ENCODE measurements around the gene GLIS1.

DNA sequence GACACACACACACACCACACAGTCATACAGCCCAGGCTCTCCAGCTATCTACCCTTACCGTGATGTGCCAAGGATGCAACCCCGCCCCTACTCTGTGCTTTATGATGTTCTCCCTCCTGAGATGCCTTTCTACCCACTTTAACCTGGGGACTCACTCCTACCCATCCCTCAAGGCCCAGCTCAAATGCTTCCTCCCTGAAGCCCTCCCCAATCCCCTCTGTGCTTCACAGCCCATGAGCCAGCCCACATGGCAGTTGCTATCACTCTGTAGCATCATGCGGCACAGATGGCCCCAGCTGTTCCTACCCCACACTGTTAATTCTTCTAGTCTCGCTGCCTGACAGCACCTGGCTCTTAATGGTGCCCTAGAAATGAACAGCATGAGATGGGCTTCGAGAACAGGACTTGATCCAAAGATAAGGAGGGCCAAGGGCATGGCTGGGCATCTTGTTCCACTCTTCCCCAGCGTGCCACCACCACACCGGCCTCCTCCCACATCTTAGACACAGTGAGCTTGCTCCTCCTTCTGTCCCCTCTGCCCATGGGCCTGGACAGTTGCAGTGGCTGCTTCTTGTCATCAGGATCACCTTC lies 109.8 kb downstream of the GLIS1 start:
- TF ChIP-seq LEF1 (IDR thresholded peaks at IDR 0.05; ENCODE audit: borderline replicate concordance): no peak
- no peak for TF ChIP-seq SP1 (IDR thresholded peaks at IDR 0.05)
- no peak for TF ChIP-seq ELF4 (IDR thresholded peaks at IDR 0.05)
- TF ChIP-seq CTBP1 (IDR thresholded peaks at IDR 0.05; ENCODE audit: borderline replicate concordance): no peak
- TF ChIP-seq, protein P1, sequence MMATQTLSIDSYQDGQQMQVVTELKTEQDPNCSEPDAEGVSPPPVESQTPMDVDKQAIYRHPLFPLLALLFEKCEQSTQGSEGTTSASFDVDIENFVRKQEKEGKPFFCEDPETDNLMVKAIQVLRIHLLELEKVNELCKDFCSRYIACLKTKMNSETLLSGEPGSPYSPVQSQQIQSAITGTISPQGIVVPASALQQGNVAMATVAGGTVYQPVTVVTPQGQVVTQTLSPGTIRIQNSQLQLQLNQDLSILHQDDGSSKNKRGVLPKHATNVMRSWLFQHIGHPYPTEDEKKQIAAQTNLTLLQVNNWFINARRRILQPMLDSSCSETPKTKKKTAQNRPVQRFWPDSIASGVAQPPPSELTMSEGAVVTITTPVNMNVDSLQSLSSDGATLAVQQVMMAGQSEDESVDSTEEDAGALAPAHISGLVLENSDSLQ (IDR thresholded peaks at IDR 0.05): no peak
- TF ChIP-seq BHLHE40 (IDR thresholded peaks at IDR 0.05; ENCODE audit: borderline replicate concordance): no peak
- TF ChIP-seq TARDBP (IDR thresholded peaks at IDR 0.05): no peak
